ENCODE results near the gene KRTAP22-2.

Gene KRTAP22-2

DNA sequence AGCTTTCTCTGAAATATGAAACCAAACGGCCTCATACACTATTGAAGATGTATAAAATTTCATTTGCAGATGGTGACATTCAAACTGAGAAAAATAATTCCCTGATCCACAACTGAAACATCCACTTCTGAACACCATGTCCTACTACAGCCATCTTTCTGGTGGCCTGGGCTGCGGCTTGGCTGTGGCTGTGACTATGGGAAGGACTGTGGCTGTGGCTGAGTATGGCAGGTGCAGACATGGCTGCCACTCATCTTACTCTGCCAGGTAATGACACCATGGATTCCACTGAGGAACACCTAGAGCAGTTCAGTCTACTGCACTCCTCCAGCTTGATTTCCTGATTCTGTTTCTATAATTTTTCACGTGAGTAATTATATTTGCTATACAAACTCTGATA lies 30.3 kb upstream of the KRTAP22-2 start, which contains the start of gene KRTAP20-4:
Gene KRTAP20-4, plus strand, starts transcription at position 106 of the 400 bp plus-strand sequence.
- no peak for TF ChIP-seq CTCF (IDR thresholded peaks at IDR 0.05; ENCODE audit: low read depth, low read length)
- no peak within 1 kb of the TSS for H3K4me3 ChIP-seq (ENCODE audit: low read depth, low read length)

DNA sequence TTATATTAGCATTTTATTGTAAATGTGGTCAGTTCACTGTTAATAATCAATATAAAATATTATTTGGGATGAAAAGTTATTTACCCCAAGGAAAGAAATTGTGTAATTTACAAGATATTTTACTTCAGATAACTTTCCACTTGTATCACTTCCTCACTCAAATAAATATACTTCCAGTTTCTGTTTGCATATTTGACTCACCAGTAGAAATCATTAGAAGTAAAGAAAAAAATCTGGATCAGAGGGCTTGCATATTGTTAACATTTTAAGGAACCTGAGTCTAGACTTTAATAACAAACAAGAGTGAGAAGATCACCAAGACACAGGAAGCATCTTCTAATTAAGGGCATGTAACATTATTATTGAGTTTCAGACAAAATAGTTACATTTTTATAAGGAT lies 29.9 kb upstream of the KRTAP22-2 start:
- no peak for TF ChIP-seq CTCF (IDR thresholded peaks at IDR 0.05; ENCODE audit: low read depth, low read length)
- H3K4me3 ChIP-seq (ENCODE audit: low read depth, low read length): no peak overlapping the region

DNA sequence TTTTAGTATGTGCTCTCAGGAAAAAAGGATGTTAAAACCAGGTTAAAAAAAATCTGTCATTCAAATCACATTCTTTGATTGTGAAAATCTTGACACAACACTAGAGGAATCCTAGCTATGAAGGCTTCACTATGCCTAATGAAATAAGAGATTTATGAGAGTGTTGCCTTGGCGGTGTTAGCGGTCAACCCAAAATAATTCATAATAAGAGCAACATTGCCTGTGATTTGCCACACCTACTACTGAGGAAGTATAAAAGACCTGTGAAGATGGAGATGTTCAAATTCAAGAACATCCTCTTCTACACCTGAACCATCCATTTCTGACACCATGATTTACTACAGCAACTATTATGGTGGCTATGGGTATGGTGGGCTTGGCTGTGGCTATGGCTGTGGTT lies 25.9 kb upstream of the KRTAP22-2 start, which contains the start of gene KRTAP20-1:
Gene KRTAP20-1, plus strand, starts transcription at position 301 of the 400 bp plus-strand sequence. Its CDS starts 30 bp downstream, at position 331.
- no peak for TF ChIP-seq CTCF (IDR thresholded peaks at IDR 0.05; ENCODE audit: low read depth, low read length)
- H3K4me3 ChIP-seq (ENCODE audit: low read depth, low read length): no peak within 1 kb of the TSS

- H3K4me3 ChIP-seq (ENCODE audit: low read depth, low read length): no peak overlapping the region
- no peak for TF ChIP-seq CTCF (IDR thresholded peaks at IDR 0.05; ENCODE audit: low read depth, low read length)
These were observed 25.0 kb upstream of the KRTAP22-2 start for GRCh38 chr21:30615199-30615598.

DNA sequence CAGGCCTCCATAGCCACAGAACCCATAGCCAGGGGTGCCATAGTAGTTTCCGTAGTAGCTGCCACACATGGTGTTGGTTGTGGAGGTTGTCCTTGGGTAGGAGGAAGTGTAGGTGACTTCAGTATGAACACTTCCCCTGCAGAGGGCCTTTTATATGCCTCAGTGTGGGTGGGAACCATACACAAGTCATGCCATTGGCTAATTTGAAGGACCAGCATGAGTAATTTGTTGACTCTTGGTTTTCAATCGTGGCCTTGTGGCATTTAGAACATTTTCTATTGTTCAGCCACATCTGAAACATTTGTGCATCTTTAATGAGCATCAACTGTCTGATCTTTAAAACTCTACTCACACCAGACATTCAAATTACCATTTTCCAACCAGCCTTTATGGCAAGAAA lies 23.6 kb upstream of the KRTAP22-2 start, which contains the start of gene KRTAP6-1:
Gene KRTAP6-1, minus strand, starts transcription at position 95 of the 400 bp plus-strand sequence. Its CDS starts 26 bp downstream, at position 69.
- TF ChIP-seq CTCF (IDR thresholded peaks at IDR 0.05; ENCODE audit: low read depth, low read length): no peak
- H3K4me3 ChIP-seq (ENCODE audit: low read depth, low read length): no peak within 1 kb of the TSS

DNA sequence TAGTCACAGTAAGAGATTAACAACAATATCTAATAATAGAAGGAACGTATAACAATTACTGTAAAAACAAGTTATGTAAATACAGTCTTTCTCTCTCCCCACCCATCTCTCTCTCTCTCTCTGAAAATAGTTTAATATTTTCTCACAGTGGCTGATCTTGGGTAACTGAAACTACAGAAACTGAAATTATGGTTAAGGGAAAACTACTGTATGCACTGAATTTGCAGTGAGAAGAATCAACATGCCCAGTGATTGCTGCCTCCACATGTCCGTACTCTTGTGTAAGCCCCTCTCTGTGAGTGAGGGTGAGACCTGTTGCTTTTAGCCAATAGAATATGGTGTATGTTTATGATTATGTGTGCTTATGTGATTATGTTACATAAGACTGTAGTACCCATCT lies 21.9 kb upstream of the KRTAP22-2 start:
- no peak for TF ChIP-seq CTCF (IDR thresholded peaks at IDR 0.05; ENCODE audit: low read depth, low read length)
- no peak overlapping the region for H3K4me3 ChIP-seq (ENCODE audit: low read depth, low read length)

DNA sequence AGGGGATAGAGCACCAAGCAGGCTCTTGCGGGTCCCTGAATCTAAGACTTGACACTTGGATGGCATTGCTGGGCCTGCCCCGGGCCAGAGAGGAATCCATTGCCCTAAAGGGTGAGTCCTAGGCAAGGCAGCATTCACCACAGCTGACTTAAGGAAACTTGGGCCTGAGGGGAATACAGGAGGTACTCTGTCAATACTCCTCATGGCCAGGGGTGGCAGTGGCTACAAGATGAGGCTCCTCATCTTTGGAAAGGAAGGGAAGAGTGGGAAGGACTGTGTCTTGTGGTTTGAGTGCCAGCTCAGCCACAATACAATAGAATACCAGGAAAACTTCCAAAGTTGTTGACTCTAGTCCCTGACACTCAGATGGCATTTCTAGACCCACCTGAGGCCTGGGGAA lies 15.8 kb upstream of the KRTAP22-2 start:
- no peak for TF ChIP-seq CTCF (IDR thresholded peaks at IDR 0.05; ENCODE audit: low read depth, low read length)
- H3K4me3 ChIP-seq (ENCODE audit: low read depth, low read length): no peak overlapping the region
